Mucosa of descending colon (tissue), 3 donors: ENCODE data around the gene DIRAS2. TPM values are rescaled to one million over a fixed set of nuclear protein-coding genes. Genes with fewer than 3 reads are reported as not detected.

Experiments
- ATAC-seq: fragments of 200-7000 bp; cut with Tn5 transposase; one replicate; pipeline ENCODE4 v1.9.1; 2020; ENCODE audit warnings: mild to moderate bottlenecking, moderate library complexity
- DNase-seq, 3 donors: peaks; one replicate each; pipeline ENCODE4 v3.0.0-alpha.2; 2020
- H3K36me3 ChIP-seq: fragments of 200-600 bp; one replicate; pipeline ENCODE4 v1.8.0; 2021; ENCODE audit warnings: low read depth, mild to moderate bottlenecking
- H3K4me1 ChIP-seq: fragments of 200-600 bp; one replicate; pipeline ENCODE4 v1.8.0; 2021; ENCODE audit warnings: low read depth, mild to moderate bottlenecking
- H3K4me3 ChIP-seq: fragments of 200-600 bp; one replicate; pipeline ENCODE4 v1.8.0; 2021; ENCODE audit warnings: mild to moderate bottlenecking
- H3K9me3 ChIP-seq: fragments of 200-600 bp; one replicate; pipeline ENCODE4 v1.8.0; 2021; ENCODE audit warnings: mild to moderate bottlenecking
- intact Hi-C, 2 donors: fragments of 100-400 bp; cut with DNase I in 1 of 2; cut with micrococcal nuclease in 1 of 2; formaldehyde crosslinking; loops; one replicate each; pipeline versions ENCODE4 v1.11.0 to v1.11.1; 2022; cut with DNase I, micrococcal nuclease
- total RNA-seq, 3 donors: library from RNA; stranded (reverse); fragmentation: NEBNext Ultra II Directional in 2 of 3; extraction: Animal tissue kit (Norgen Biotek cat#: 25700) in 2 of 3; gene quantifications; one replicate each; pipeline versions ENCODE4 v1.2.1 to v1.2.4, GENCODE V29; 2021 to 2023
- TF ChIP-seq, protein P1 (sequence below): fragments of 200-600 bp; IDR thresholded peaks from one replicate; pipeline ENCODE4 v1.8.0; 2022; ENCODE audit warnings: antibody characterized with exemption, mild to moderate bottlenecking
- donor health status: DM: no; HTN: no; CAD: no; lungs with moderate emphysema.
- donor health status: DM: no; HTN: no; CAD: no.
- donor health status: DM: no; HTN: yes; CAD: no.

The DIRAS2 gene
- total RNA-seq, 3 donors from 2014 or later: 0.07 to 1.4 (median 0.12) TPM

GRCh38 chr9:90612957-90613356 lies 29.7 kb downstream of the DIRAS2 start:
- Histone ChIP-seq H3K4me3 (no peak overlapping the region), H3K9me3 (no peaks in the 10 kb centered on the region), H3K36me3 (no peaks in the 10 kb centered on the region), H3K4me1 (no peaks in the 10 kb centered on the region)
- no peak for DNase-seq
- TF ChIP-seq, protein P1, sequence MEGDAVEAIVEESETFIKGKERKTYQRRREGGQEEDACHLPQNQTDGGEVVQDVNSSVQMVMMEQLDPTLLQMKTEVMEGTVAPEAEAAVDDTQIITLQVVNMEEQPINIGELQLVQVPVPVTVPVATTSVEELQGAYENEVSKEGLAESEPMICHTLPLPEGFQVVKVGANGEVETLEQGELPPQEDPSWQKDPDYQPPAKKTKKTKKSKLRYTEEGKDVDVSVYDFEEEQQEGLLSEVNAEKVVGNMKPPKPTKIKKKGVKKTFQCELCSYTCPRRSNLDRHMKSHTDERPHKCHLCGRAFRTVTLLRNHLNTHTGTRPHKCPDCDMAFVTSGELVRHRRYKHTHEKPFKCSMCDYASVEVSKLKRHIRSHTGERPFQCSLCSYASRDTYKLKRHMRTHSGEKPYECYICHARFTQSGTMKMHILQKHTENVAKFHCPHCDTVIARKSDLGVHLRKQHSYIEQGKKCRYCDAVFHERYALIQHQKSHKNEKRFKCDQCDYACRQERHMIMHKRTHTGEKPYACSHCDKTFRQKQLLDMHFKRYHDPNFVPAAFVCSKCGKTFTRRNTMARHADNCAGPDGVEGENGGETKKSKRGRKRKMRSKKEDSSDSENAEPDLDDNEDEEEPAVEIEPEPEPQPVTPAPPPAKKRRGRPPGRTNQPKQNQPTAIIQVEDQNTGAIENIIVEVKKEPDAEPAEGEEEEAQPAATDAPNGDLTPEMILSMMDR: no peak
- ATAC-seq: no peak
- intact Hi-C loops: no loop called here

GRCh38 chr9:90611568-90611967 lies 31.1 kb downstream of the DIRAS2 start:
- H3K9me3 ChIP-seq: no peaks in the 10 kb centered on the region
- no peaks in the 10 kb centered on the region for H3K36me3 ChIP-seq
- no peak for ATAC-seq
- intact Hi-C loops: no loop called here
- no peak for DNase-seq
- no peak overlapping the region for H3K4me3 ChIP-seq
- TF ChIP-seq, protein P1: no peak
- H3K4me1 ChIP-seq: no peaks in the 10 kb centered on the region

DNA sequence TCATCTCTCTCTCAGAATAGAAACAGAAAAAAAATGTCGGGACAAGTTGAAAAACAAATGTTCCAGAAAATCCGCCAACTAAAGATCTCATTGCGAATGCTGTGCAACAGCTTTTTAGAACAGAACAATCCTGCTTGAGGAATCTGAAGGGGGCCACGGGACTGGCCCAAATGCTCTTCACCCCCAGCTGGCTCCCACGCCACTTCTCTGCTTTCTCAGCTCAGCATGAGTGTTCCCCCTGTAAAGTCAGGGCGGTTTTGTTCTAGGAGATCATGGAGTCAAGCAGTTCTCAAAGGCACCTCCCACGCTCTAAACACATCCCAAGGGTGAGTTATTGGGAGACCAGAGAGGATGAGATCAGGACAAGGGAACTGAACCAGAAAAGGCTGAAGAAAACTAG lies 31.5 kb downstream of the DIRAS2 start:
- TF ChIP-seq, protein P1: no peak
- H3K36me3 ChIP-seq: no peaks in the 10 kb centered on the region
- no peak for DNase-seq
- intact Hi-C loops: no loop called here
- no peaks in the 10 kb centered on the region for H3K9me3 ChIP-seq
- ATAC-seq: no peak
- H3K4me3 ChIP-seq: no peak overlapping the region
- H3K4me1 ChIP-seq: no peaks in the 10 kb centered on the region

DNA sequence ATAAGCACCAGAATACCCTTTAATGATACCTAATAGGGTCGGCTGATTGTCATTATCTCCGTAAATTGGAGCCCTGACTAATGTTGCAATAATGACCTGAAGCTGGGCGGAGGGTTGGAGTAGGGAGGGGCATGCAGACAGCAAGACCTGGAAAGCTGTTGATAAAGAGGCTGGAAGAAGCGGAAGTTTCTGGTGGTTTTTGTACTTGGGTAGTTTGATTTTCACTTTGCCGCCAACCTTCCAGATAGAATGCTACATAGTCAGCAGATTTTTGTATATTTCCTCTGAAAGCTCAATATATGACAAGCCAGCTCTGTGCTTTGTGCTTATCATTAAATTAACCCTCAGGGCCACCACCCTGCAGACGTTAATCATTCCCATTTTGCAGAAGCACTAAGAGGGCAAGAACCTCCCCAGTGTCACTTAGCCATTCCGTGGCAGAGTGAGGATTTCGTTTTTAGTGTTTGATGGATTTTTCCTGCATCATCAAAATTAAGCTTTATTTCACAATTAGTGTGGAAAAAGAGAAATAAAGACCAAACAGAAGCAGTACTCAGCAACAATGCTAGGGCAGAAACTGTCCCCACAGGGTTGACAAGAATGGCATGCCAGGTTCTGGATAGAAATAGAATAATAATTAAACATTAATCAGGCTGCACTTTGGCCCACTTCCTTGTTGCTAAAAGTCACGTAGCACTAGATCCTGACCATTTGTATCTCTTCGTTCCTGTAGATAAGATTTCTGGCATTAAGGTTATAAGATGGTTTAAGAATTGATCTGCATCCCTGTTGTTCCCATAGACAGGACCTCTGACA lies 34.7 kb downstream of the DIRAS2 start:
- H3K4me1 ChIP-seq: no peaks in the 10 kb centered on the region
- no peak for DNase-seq
- TF ChIP-seq, protein P1: no peak
- no peaks in the 10 kb centered on the region for H3K36me3 ChIP-seq
- intact Hi-C loops: no loop called here
- no peak overlapping the region for H3K4me3 ChIP-seq
- H3K9me3 ChIP-seq: no peaks in the 10 kb centered on the region
- ATAC-seq: no peak

GRCh38 chr9:90600029-90600428 lies 42.6 kb downstream of the DIRAS2 start:
- DNase-seq (no peak), ATAC-seq (no peak)
- no peak overlapping the region for H3K4me3 ChIP-seq
- TF ChIP-seq, protein P1: no peak
- no peaks in the 10 kb centered on the region for H3K4me1 ChIP-seq
- H3K36me3 ChIP-seq: no peaks in the 10 kb centered on the region
- intact Hi-C loops: no loop called here
- H3K9me3 ChIP-seq: no peaks in the 10 kb centered on the region
